Fibroblast of pulmonary artery (primary cell): Measurements from ENCODE around the gene SEMA3D.
A peak's percentile ranks its signal among the peaks of the same experiment; 100 is the strongest.

ENCODE experiments used
- DNase-seq: peaks from one replicate; pipeline ENCODE4 v3.0.0-alpha.2; 2010; ENCODE audit warnings: low read depth
- H3K4me3 ChIP-seq: replicated peaks from 2 replicates; pipeline ENCODE4 v1.5.1; 2011; ENCODE audit warnings: low read depth, mild to moderate bottlenecking, control low read depth, low read length, moderate library complexity
- CTCF ChIP-seq: IDR thresholded peaks from 2 replicates; pipeline ENCODE4 v1.5.1; 2011; ENCODE audit warnings: mild to moderate bottlenecking, control low read depth, low read length, inconsistent platforms; ENCODE audit errors: missing control alignments

Gene SEMA3D

GRCh38 chr7:84981055-84981976, 205.5 kb downstream of the SEMA3D start:
- no peak for TF ChIP-seq CTCF
- no peak overlapping the region for H3K4me3 ChIP-seq
- no peak for DNase-seq

- H3K4me3 ChIP-seq, result no peak overlapping the region
- TF ChIP-seq CTCF, result no peak
- peak; percentile 46 for DNase-seq
These were observed 211.2 kb downstream of the SEMA3D start for GRCh38 chr7:84975586-84976185.

- no peak overlapping the region for H3K4me3 ChIP-seq
- DNase-seq, result peak; percentile 26
- TF ChIP-seq CTCF, result no peak
These were observed 215.5 kb downstream of the SEMA3D start for GRCh38 chr7:84971360-84971759.

- DNase-seq, result peak; percentile 49
- TF ChIP-seq CTCF, result no peak
- H3K4me3 ChIP-seq, result no peak overlapping the region
These were observed 216.2 kb downstream of the SEMA3D start for GRCh38 chr7:84970670-84971069.

DNA sequence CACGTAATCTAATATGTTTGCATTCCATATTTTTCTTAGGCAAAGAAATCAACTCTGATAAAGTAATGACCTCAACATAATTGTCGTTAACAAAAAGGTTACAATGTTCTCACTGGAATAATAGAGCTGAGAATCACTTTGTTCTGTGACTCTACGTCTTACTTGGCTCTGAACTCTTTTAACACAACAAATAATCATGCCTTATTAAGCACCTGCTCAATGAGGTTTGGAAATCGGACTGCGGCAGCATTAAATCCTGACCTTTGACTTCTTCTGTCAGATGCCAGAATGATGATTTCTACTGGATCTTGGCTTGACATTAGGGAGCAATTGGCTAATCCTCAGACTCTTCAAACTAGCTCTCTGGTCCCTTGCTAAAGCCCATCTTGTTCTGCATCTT, 233.6 kb downstream of the SEMA3D start:
- no peak for DNase-seq
- no peak for TF ChIP-seq CTCF
- no peak overlapping the region for H3K4me3 ChIP-seq

DNA sequence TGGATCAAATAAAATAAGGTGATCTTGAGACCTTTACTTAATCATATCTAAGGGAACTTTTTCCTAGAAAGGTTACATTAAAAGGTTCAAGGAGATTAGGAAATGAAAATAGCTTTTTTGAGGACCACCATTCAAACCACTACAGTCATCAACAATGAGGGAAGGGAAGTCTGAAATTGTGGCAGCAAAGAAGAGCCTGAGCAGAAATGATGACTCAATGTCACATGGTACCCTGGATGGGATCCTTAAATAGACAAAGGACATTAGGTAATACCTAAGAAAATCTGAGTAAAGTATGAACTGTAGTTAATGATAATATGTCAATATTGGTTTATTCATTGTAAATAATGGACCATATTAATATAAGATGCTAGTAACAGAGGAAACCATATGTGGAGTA, 236.0 kb downstream of the SEMA3D start:
- no peak for TF ChIP-seq CTCF
- DNase-seq, result peak; percentile 53
- H3K4me3 ChIP-seq, result no peak overlapping the region
